Smooth muscle cell of the umbilical artery (primary cell): ENCODE data around the gene AFAP1L2. TPM values are rescaled to one million over a fixed set of nuclear protein-coding genes. Genes with fewer than 3 reads are reported as not detected.

ENCODE experiments used
- total RNA-seq: library from RNA; depleted of rRNA; stranded (reverse); fragments of >200 nt; gene quantifications from 2 replicates; pipeline ENCODE4 v1.2.3, GENCODE V29; 2014

The AFAP1L2 gene, protein sequence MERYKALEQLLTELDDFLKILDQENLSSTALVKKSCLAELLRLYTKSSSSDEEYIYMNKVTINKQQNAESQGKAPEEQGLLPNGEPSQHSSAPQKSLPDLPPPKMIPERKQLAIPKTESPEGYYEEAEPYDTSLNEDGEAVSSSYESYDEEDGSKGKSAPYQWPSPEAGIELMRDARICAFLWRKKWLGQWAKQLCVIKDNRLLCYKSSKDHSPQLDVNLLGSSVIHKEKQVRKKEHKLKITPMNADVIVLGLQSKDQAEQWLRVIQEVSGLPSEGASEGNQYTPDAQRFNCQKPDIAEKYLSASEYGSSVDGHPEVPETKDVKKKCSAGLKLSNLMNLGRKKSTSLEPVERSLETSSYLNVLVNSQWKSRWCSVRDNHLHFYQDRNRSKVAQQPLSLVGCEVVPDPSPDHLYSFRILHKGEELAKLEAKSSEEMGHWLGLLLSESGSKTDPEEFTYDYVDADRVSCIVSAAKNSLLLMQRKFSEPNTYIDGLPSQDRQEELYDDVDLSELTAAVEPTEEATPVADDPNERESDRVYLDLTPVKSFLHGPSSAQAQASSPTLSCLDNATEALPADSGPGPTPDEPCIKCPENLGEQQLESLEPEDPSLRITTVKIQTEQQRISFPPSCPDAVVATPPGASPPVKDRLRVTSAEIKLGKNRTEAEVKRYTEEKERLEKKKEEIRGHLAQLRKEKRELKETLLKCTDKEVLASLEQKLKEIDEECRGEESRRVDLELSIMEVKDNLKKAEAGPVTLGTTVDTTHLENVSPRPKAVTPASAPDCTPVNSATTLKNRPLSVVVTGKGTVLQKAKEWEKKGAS
- 0.05 and 0.30 TPM in 2 replicates for total RNA-seq

DNA sequence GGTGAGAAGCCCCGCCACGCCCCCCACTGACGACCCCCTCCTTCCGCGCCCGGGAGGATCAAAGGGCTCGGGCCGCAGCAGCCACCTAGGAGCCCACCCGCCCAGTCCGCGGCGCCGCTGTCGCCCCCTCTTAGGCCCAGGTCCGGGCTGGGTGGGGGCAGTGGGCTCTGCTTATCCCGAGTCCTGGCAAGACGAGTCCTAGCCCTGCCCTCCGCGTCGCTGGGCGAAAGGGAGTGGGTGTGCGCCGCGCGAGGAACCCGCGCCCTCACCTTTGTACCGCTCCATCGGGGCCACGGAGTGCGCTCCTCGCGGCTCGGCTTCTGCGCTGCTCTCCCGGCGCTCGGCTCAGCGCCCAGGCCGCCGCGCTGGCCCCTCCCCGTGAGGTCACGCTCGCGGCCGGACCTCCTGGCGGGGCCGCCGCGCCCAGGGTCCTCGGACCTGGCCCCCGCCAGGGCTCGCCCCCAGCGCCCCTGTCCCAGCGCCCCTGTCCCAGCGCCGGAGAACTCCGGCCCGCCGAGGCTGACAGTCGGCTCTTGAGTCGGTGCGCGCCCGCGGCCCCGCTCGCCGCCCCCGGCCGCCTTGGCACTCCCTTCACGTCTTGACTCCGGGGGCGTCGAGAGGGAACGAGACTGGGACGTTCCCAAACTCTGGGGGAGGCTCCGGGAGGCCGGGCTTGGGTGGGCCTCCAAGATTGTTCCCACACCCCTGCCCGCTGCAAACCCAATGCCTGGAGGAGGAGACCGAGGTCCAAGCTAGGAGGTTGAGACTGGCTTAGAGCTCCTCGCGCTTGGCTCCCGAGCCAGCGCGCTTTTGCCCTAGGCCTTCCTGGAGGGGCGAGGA is at the start of gene AFAP1L2:
AFAP1L2 (minus strand) TSS at position 332 of the 840 bp plus-strand sequence; CDS start at position 285, 47 bp downstream.

Other genes with a start within 250 kb of the AFAP1L2 start
- gene CCDC186, start 230.3 kb downstream of the AFAP1L2 start, total RNA-seq, result 16.9 and 22.4 TPM in 2 replicates
- gene TDRD1, start 225.1 kb downstream of the AFAP1L2 start, total RNA-seq, result 0.05 TPM in 1 of 2 replicates, not detected in the other
- gene VWA2, start 165.2 kb downstream of the AFAP1L2 start, total RNA-seq, result not detected in 2 replicates